MCF 10A (cell line): ENCODE data around the gene CR1L. TPM values are rescaled to one million over a fixed set of nuclear protein-coding genes. Genes with fewer than 3 reads are reported as not detected.
"Not testable (repeated sequence)": the region's sequence is repeated elsewhere in the genome, so short reads cannot be mapped to it uniquely, and the experiment has no call there.

ENCODE experiments used
- BruUV-seq: library from RNA; stranded (reverse); fragments of 400-500 nt; replicated peaks from 2 replicates; lab custom pipeline; 2021; lab: Mats Ljungman, UMichigan
- CTCF ChIA-PET: fragments of 300-600 bp; sonication (Branson Sonifier 250); formaldehyde crosslinking; extraction: SDS; loops from one replicate; lab custom pipeline; 2021; ENCODE audit warnings: antibody characterized with exemption, inconsistent platforms; lab: Yijun Ruan, JAX
- POLR2A ChIA-PET: fragments of 300-600, 350-650 bp; sonication (Branson Sonifier 250); formaldehyde crosslinking; extraction: SDS; loops from one replicate; lab custom pipeline; 2020; ENCODE audit warnings: antibody characterized with exemption, inconsistent platforms; lab: Yijun Ruan, JAX
- DNase-seq: peaks from one replicate; pipeline ENCODE4 v3.0.0-alpha.2; 2018; ENCODE audit not compliant: unreplicated experiment
- H3K27ac Mint-ChIP-seq: one replicate; pipeline ENCODE4 v1.8.0; 2022; ENCODE audit warnings: mild to moderate bottlenecking, low read depth, mixed read lengths; ENCODE audit not compliant: unreplicated experiment
- H3K27me3 Mint-ChIP-seq: one replicate; pipeline ENCODE4 v1.8.0; 2022; ENCODE audit warnings: mixed read lengths; ENCODE audit not compliant: insufficient read depth, unreplicated experiment
- H3K36me3 Mint-ChIP-seq: one replicate; pipeline ENCODE4 v1.8.0; 2022; ENCODE audit warnings: mild to moderate bottlenecking, moderate library complexity, mixed read lengths; ENCODE audit not compliant: insufficient read depth, unreplicated experiment
- H3K4me1 Mint-ChIP-seq: one replicate; pipeline ENCODE4 v1.8.0; 2022; ENCODE audit warnings: mixed read lengths; ENCODE audit not compliant: insufficient read depth, unreplicated experiment
- H3K4me3 Mint-ChIP-seq: one replicate; pipeline ENCODE4 v1.8.0; 2022; ENCODE audit warnings: mild to moderate bottlenecking, moderate library complexity, mixed read lengths; ENCODE audit not compliant: unreplicated experiment
- H3K9me3 Mint-ChIP-seq: one replicate; pipeline ENCODE4 v1.8.0; 2022; ENCODE audit warnings: mixed read lengths; ENCODE audit not compliant: unreplicated experiment
- intact Hi-C: fragments of 100-400 bp; cut with micrococcal nuclease; formaldehyde crosslinking; loops from 2 replicates; pipeline ENCODE4 v1.14.1; 2022
- total RNA-seq: library from RNA; stranded (reverse); gene quantifications from 2 replicates; pipeline ENCODE4 v1.2.3, GENCODE V29; 2022
- TF ChIP-seq, protein P1 (sequence below): fragments of 200-600 bp; IDR thresholded peaks from one replicate; pipeline ENCODE4 v1.8.0; 2022; ENCODE audit warnings: antibody characterized with exemption, mild to moderate bottlenecking; ENCODE audit not compliant: unreplicated experiment

The CR1L gene
- total RNA-seq, 1 experiment from 2014 or later, result not detected

DNA sequence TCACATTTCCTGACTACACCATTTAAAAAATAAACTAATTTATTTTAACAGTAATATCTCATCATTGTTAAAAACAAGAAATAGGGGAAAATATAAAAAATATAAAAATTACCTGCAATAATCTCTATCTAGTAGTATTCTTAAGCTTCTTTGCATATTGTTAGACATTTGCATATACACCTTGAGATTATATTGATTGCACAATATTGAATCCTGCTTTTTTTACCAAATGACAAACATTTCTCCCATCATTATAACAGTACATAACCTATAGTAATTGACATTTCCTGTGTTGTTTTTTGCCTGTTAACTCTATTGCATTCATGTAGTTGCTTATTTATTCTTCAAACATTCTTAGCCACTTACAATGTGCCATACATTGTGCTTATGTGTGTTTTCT, 11.7 kb upstream of the CR1L start:
- H3K4me3 Mint-ChIP-seq, result no peak overlapping the region
- H3K9me3 Mint-ChIP-seq, result no peaks in the 10 kb centered on the region
- H3K27ac Mint-ChIP-seq, result no peak overlapping the region
- TF ChIP-seq, protein P1, sequence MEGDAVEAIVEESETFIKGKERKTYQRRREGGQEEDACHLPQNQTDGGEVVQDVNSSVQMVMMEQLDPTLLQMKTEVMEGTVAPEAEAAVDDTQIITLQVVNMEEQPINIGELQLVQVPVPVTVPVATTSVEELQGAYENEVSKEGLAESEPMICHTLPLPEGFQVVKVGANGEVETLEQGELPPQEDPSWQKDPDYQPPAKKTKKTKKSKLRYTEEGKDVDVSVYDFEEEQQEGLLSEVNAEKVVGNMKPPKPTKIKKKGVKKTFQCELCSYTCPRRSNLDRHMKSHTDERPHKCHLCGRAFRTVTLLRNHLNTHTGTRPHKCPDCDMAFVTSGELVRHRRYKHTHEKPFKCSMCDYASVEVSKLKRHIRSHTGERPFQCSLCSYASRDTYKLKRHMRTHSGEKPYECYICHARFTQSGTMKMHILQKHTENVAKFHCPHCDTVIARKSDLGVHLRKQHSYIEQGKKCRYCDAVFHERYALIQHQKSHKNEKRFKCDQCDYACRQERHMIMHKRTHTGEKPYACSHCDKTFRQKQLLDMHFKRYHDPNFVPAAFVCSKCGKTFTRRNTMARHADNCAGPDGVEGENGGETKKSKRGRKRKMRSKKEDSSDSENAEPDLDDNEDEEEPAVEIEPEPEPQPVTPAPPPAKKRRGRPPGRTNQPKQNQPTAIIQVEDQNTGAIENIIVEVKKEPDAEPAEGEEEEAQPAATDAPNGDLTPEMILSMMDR, result no peak
- CTCF ChIA-PET, result interaction anchor here (0.6 to 1.2 kb wide), 3 partner anchors 12 to 39 kb away, joined by 3 to 9 read pairs (median 4); no protein-coding TSS in a partner anchor
- peaks cover 24% of the 10 kb centered on the region for H3K27me3 Mint-ChIP-seq
- peaks cover 5% of the 10 kb centered on the region for H3K4me1 Mint-ChIP-seq
- DNase-seq, result no peak
- no peaks in the 10 kb centered on the region for H3K36me3 Mint-ChIP-seq
- POLR2A ChIA-PET, result interaction anchor here (0.7 to 1.6 kb wide), 2 partner anchors 9 to 13 kb away, joined by 3 to 4 read pairs; no protein-coding TSS in a partner anchor
- BruUV-seq, result no TSS peak
- intact Hi-C loops, result no loop called here

DNA sequence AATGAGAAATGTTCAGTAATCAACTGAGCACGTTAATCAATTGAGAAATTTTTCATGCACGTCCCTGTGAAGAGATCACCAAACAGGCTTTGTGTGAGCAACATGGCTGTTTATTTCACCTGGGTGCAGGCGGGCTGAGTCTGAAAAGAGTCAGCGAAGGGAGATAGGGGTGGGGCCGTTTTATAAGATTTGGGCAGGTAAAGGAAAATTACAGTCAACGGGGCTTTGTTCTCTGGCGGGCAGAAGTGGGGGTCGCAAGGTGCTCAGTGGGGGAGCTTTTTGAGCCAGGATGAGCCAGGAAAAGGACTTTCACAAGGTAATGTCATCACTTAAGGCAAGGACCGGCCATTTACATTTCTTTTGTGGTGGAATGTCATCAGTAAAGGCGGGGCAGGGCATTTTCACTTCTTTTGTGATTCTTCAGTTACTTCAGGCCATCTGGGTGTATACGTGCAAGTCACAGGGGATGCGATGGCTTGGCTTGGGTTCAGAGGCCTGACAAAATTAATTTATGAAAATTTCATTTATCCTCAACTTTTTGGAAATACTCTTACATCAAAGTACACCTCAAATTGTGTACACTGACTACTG, 11.1 kb upstream of the CR1L start:
- DNase-seq, H3K9me3 Mint-ChIP-seq, H3K27ac Mint-ChIP-seq, intact Hi-C loops, H3K36me3 Mint-ChIP-seq, H3K4me1 Mint-ChIP-seq, BruUV-seq, H3K4me3 Mint-ChIP-seq: not testable (repeated sequence)
- ChIA-PET POLR2A (interaction anchor here (0.7 kb wide), 1 partner anchor 9 kb away, joined by 3 read pairs; no protein-coding TSS in a partner anchor), CTCF (interaction anchor here (1.0 kb wide), 2 partner anchors 14 to 39 kb away, joined by 4 read pairs; no protein-coding TSS in a partner anchor)
- H3K27me3 Mint-ChIP-seq, result peaks cover 30% of the 10 kb centered on the region

DNA sequence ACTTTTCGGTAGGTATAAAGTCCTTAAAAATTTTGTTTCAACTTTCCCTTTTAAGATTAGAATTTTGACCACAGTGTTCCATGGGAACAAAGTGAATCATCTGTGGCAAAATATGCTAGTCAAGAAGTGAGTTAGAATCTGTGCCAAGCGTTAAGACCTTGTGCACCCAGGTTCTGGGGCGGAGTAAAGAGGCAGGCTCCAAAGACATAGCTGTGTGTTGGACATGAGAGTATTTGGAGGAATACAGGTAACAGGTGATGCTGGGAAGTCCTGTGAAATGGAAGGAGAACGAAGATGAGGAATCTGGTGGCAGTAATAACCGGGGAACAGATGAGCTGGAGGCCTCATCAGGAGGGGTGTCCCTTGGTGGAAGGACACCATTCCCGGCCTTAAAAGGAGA, 10.6 kb upstream of the CR1L start:
- H3K36me3 Mint-ChIP-seq, H3K27ac Mint-ChIP-seq, DNase-seq, intact Hi-C loops, H3K4me1 Mint-ChIP-seq, BruUV-seq, H3K9me3 Mint-ChIP-seq, H3K4me3 Mint-ChIP-seq: not testable (repeated sequence)
- ChIA-PET POLR2A (interaction anchor here (0.6 kb wide), 2 partner anchors 331 to 1931 kb away, joined by 3 read pairs; no protein-coding TSS in a partner anchor), CTCF (interaction anchor here (1.0 kb wide), 2 partner anchors 14 to 55 kb away, joined by 4 to 5 read pairs; no protein-coding TSS in a partner anchor)
- peaks cover 35% of the 10 kb centered on the region for H3K27me3 Mint-ChIP-seq

DNA sequence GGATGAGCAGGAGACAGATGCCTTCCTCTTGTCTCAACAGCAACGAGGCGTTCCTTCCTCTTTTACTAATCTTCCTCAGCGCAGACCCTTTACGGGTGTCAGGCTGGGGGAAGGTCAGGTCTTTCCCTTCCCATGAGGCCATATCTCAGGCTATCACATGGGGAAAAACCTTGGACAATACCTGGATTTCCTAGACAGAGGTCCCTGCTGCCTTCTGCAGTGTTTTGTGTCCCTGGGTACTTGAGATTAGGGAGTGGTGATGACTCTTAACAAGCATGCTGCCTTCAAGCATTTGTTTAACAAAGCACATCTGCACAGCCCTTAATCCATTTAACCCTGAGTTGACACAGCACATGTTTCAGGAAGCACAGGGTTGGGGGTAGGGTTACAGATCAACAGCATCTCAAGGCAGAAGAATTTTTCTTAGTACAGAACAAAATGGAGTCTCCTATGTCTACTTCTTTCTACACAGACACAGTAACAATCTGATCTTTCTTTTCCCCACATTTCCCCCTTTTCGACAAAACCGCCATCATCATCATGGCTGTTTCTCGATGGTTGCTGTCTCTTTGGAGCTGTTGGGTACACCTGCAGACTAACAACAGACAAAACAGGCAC, 9.3 kb upstream of the CR1L start:
- CTCF ChIA-PET, result interaction anchor here (1.6 kb wide), 1 partner anchor 15 kb away, joined by 4 read pairs; no protein-coding TSS in a partner anchor
- peaks cover 37% of the 10 kb centered on the region for H3K27me3 Mint-ChIP-seq
- intact Hi-C loops, POLR2A ChIA-PET, H3K27ac Mint-ChIP-seq, H3K36me3 Mint-ChIP-seq, H3K4me3 Mint-ChIP-seq, DNase-seq, H3K4me1 Mint-ChIP-seq, BruUV-seq, H3K9me3 Mint-ChIP-seq: not testable (repeated sequence)

DNA sequence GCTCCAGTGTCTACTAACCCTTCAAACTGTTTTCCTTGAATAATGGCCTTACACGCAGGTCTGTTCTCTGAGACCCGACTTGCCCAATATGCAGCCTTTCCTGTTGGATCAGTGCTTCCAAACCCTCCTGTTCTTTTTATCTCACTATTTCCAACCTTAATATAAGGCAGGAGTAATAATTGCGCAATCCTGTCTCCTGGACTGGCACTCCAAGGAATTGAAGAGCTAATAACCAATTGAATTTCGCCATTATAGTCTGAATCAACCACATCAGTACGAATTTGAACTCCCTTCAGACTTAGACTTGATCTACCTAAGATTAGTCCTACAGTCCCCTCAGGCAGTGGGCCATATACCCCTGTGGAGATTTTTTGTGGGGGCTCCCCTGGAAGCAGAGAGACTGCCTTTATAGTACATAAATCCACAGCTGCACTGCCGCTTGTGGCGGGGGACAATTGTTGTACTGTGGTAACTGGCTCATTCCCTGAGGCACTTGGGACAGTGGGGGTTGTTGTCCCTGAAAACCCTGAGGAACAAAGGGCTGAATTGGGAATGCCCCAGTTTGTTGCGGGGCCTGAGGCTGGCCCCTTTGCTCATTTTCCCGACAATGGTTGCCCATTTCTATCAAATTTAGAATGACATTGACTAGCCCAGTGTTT, 6.3 kb upstream of the CR1L start:
- BruUV-seq, H3K27ac Mint-ChIP-seq, intact Hi-C loops, H3K4me3 Mint-ChIP-seq, H3K36me3 Mint-ChIP-seq, H3K9me3 Mint-ChIP-seq, H3K4me1 Mint-ChIP-seq, DNase-seq: not testable (repeated sequence)
- H3K27me3 Mint-ChIP-seq, result peaks cover 34% of the 10 kb centered on the region
- POLR2A ChIA-PET, result interaction anchor here (1.0 kb wide), 1 partner anchor 11 kb away, joined by 3 read pairs; no protein-coding TSS in a partner anchor
- CTCF ChIA-PET, result interaction anchor here (0.9 to 1.8 kb wide), 2 partner anchors 18 to 60 kb away, joined by 4 to 5 read pairs; no protein-coding TSS in a partner anchor

DNA sequence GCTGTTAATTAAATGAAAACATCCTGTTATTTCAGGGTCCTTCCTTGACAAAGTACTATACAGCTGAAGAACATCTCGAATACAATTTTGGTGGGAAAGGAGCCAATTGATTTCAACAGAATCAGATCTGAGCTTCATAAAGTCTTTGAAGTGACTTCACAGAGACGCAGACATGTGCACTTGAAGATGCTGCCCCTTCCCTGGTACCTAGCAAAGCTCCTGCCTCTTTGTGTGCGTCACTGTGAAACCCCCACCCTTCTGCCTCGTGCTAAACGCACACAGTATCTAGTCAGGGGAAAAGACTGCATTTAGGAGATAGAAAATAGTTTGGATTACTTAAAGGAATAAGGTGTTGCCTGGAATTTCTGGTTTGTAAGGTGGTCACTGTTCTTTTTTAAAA, 5.6 kb upstream of the CR1L start:
- ChIA-PET POLR2A (interaction anchor here (1.0 kb wide), 1 partner anchor 10 kb away, joined by 3 read pairs; no protein-coding TSS in a partner anchor), CTCF (interaction anchor here (0.9 to 1.8 kb wide), 2 partner anchors 19 to 60 kb away, joined by 4 to 5 read pairs; no protein-coding TSS in a partner anchor)
- DNase-seq, intact Hi-C loops, H3K4me1 Mint-ChIP-seq, H3K9me3 Mint-ChIP-seq, BruUV-seq, H3K36me3 Mint-ChIP-seq, H3K4me3 Mint-ChIP-seq, H3K27ac Mint-ChIP-seq: not testable (repeated sequence)
- H3K27me3 Mint-ChIP-seq, result peaks cover 26% of the 10 kb centered on the region
